Measurements from ENCODE around the gene DDX54.

The DDX54 gene

GRCh38 chr12:113191227-113191626 lies 5.9 kb upstream of the DDX54 start:
- in situ Hi-C loops (cut with MboI; ENCODE audit: low sequenced_read_pairs), result no loop called here

DNA sequence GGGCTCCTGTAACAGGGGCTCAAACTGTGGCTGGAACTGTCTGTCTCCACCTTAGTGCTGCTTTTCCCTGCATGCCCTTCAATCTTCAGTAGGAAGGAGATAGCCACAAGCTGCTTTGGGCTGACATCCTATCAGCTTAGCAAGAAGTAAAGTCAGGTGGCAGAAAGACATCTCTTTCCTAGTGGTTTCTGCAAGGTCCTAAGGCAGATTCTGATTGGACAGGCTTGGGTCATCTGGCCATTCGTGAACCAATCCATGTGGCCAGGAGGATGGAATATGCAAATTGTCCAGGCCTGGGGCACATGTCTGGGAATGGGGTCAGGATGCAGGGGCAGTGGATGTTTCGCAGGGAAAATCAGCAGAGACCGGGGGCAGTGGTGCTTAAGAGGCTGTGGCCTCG lies 5.5 kb upstream of the DDX54 start:
- in situ Hi-C loops (cut with MboI; ENCODE audit: low sequenced_read_pairs), result no loop called here

- in situ Hi-C loops (cut with MboI; ENCODE audit: low sequenced_read_pairs), result no loop called here
These were observed 4.1 kb upstream of the DDX54 start for GRCh38 chr12:113189361-113189760.

GRCh38 chr12:113186666-113187325 lies 1.5 kb upstream of the DDX54 start:
- in situ Hi-C loops (cut with MboI; ENCODE audit: low sequenced_read_pairs), result no loop called here

- in situ Hi-C loops (cut with MboI; ENCODE audit: low sequenced_read_pairs), result no loop called here
These were observed 721 bp upstream of the DDX54 start for GRCh38 chr12:113186033-113186365.

DNA sequence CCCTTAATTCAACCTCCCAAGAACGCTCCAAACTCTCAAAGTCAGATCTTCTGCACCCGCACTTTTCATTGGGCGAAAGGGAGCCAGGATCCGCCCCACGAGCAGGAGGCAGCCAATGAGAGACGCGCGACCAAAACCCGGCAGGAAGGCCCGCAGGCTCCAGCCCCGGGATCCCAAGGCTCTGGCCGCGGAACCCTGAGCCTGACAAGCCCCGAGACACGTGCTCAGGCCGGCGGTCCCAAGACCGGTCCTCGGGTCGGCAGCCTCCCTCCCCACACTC lies 438 bp downstream of the DDX54 start:
- in situ Hi-C loops (cut with MboI; ENCODE audit: low sequenced_read_pairs), result no loop called here

- in situ Hi-C loops (cut with MboI; ENCODE audit: low sequenced_read_pairs), result no loop called here
These were observed 979 bp downstream of the DDX54 start for GRCh38 chr12:113184098-113184899.

DNA sequence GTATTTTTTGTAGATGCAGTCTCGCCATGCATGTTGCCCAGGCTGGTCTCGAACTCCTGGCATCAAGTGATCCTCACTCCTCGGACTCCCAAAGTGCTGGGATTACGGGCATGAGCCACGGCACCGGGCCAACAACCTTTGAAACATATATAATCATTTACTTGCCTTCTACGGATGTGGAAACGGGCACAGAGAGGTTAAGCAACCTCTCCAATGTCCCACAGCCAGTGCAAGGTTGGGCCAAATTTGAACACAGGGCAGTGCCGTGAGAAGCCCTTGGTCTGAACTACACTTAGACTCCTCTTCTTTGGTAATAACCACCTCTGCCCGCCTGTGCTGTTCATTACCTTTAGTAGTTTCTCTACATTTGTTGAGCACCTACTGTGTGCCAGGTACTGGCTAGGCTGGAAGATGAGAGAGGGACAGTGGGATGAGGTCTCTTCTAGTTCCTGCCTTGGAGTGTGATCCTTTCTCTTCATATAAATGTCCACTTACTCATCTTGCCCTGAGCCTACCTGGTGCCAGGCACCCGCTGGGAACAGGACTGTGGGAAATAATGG lies 2.2 kb downstream of the DDX54 start:
- in situ Hi-C loops (cut with MboI; ENCODE audit: low sequenced_read_pairs), result no loop called here

DNA sequence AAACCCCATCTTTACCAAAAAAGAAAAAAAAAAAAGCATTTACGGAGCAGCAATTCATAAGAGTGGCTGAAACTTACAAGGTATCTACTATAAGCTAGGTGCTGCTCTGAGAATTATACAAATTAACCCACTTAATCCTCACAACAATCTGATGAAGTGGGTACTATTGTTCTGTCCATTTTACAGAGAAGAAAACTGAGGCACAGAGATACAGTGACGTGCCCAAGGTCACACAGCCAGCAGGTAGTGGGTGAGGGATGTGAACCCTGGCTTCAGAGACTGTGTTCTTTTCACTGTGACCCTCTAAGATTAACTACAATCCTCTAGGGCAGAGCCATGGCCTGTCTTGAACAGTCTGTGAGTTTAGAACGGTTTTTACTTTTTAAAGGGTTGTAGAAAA lies 3.3 kb downstream of the DDX54 start:
- in situ Hi-C loops (cut with MboI; ENCODE audit: low sequenced_read_pairs), result no loop called here

DNA sequence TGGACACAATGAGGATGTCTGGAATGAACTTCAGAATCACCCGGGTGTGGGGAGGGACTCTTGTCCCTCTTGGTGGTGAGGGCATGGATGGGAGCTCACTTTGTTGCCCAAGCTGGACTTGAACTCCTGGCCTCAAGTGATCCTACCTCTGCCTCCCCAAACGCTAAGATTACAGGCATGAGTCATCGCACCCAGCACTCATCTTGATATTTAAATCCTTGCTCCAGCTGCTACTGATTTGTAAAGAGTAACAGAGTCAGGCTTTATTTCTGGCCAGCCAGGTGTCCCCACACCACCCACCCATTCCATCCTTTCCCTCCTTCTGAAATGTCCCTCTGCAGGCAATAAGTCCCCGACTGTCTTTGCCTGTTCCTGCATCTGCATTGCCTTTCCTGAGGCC lies 4.9 kb downstream of the DDX54 start:
- in situ Hi-C loops (cut with MboI; ENCODE audit: low sequenced_read_pairs), result no loop called here

- in situ Hi-C loops (cut with MboI; ENCODE audit: low sequenced_read_pairs), result no loop called here
These were observed 6.3 kb downstream of the DDX54 start for GRCh38 chr12:113179023-113179422.

- in situ Hi-C loops (cut with MboI; ENCODE audit: low sequenced_read_pairs), result no loop called here
These were observed 10.6 kb downstream of the DDX54 start for GRCh38 chr12:113174461-113175384.

DNA sequence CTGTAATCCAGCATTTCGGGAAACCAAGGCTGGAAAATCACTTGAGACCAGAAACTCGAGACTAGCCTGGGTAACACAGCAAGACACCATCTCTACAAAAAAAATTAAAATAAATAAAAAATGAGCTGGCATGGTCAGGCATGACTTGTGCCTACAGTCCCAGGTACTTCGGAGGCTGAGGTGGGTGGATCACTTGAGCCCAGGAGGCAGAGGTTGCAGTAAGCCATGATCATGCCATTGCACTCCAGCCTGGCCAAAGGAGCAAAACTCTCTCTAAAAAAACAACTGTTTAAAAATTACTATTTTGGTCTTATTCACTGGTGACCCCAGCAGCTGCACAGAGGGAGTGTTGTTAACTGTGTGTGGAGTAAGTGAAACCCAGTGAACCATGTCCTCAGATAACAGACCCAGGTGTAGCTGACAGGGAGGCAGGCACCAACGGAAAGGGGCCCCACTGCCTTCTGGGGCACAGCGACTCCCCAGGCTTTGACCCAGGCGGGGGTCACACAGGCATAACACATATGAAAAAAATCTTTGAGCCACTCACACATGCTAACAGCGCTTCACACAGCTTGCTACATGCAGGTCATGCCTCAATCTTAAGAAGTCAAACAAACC lies 12.1 kb downstream of the DDX54 start:
- in situ Hi-C loops (cut with MboI; ENCODE audit: low sequenced_read_pairs), result no loop called here

- in situ Hi-C loops (cut with MboI; ENCODE audit: low sequenced_read_pairs), result no loop called here
These were observed 13.1 kb downstream of the DDX54 start for GRCh38 chr12:113172185-113172584.

GRCh38 chr12:113171543-113171942 lies 13.7 kb downstream of the DDX54 start:
- in situ Hi-C loops (cut with MboI; ENCODE audit: low sequenced_read_pairs), result no loop called here

GRCh38 chr12:113170926-113171325 lies 14.4 kb downstream of the DDX54 start:
- in situ Hi-C loops (cut with MboI; ENCODE audit: low sequenced_read_pairs), result no loop called here

DNA sequence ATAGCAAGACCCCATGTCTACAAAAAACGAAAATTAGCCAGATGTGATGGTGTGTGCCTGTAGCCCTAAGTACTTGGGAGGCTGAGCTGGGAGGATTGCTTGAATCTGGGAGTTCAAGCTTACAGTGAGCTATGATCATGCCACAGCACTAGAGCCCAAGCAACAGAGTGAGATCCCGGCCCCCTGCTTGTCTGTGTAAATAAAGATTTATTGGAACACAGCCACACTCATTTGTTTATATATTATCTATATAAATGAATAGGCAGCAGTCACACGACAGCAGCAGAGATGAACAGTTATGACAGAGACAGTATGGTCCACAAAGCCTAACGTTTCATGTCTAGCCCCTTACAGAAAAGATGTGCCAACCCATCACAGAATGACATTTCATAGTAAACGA lies 14.8 kb downstream of the DDX54 start:
- in situ Hi-C loops (cut with MboI; ENCODE audit: low sequenced_read_pairs), result no loop called here

- in situ Hi-C loops (cut with MboI; ENCODE audit: low sequenced_read_pairs), result no loop called here
These were observed 15.6 kb downstream of the DDX54 start for GRCh38 chr12:113169697-113170096.

GRCh38 chr12:113167868-113168267 lies 17.4 kb downstream of the DDX54 start:
- in situ Hi-C loops (cut with MboI; ENCODE audit: low sequenced_read_pairs), result no loop called here

GRCh38 chr12:113165521-113166450 lies 19.5 kb downstream of the DDX54 start:
- in situ Hi-C loops (cut with MboI; ENCODE audit: low sequenced_read_pairs), result no loop called here
